T-helper 1 cell (primary cell): ENCODE results near the gene OPCML.

ENCODE experiments used
- DNase-seq, 5 donors: peaks; one replicate each; pipeline ENCODE4 v3.0.0-alpha.2; 2012 to 2020

The OPCML gene

DNA sequence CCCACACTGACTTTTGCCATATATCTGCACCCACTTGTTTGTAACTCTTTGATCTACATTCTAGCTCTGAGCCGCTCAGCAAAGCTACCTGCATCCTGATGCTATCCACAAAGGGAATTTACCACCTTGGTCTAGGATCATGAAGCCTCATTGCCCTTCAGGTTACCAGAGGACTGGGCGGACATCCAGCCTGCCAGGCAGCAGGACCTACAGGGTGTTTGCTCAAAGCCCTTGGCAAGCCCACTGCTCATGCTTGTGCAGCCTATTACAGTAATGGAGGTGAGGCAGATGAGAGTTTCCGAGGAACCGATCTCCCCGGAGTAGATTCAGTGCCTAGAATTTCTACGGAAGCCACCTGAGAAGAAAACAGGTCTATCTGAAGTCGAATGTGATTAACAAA is 417.2 kb downstream of the OPCML start:
- DNase-seq = no peak

DNA sequence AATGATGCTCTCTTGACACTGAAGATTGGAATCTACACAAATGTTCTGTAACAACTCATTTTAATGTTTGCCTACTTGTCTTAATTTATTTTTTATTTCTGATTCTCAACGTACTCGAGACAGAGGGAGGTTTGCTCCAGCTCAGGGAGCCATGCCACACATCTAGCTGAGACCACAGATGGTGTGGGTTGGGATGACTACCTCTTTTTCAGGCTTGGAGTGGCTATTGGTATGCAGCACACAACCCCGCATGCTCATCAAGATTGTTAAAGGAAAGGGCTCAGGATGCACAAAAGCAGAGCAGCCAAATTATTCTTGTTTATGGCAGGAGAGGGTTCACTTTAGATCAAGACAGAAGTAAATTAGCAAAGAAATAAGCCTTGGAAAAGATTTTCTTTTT is 424.5 kb downstream of the OPCML start:
- DNase-seq = no peak

DNA sequence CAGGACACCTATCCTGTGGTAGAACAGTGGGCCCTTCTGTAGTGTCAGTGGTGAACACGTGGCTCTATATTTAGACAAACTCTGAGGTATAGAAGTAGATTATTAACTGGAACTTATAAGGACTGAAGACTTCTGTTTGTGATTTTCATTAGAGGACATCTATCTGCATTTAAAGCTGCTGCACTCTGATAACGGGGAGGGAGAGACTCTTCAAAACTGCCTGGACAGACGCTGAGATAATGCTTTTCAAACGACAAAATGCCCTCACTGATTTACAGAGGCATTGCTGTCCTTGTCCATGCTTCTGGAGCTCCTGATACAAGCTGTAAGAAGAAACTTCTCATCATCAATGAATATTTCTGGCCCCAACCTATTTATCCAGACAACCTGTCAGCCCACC is 425.2 kb downstream of the OPCML start:
- DNase-seq = no peak

DNA sequence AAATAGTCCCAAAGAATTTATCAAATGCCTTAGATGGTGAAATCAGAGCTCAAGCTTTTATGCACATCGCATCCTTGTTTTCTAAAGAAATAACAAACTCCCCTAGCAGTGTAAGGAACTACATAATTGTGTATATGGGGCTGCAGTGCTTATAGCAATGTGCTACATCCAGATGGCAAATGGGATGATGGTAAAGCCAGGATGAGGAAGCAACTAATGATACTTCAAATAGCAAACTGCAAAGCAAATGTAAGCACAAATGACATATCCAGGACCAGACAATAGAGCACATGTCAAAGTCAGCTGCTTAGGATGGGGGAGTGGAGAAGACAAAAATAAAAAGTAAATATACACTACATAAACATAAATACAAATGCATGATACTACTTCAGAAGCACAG is 425.9 kb downstream of the OPCML start:
- DNase-seq = no peak

DNA sequence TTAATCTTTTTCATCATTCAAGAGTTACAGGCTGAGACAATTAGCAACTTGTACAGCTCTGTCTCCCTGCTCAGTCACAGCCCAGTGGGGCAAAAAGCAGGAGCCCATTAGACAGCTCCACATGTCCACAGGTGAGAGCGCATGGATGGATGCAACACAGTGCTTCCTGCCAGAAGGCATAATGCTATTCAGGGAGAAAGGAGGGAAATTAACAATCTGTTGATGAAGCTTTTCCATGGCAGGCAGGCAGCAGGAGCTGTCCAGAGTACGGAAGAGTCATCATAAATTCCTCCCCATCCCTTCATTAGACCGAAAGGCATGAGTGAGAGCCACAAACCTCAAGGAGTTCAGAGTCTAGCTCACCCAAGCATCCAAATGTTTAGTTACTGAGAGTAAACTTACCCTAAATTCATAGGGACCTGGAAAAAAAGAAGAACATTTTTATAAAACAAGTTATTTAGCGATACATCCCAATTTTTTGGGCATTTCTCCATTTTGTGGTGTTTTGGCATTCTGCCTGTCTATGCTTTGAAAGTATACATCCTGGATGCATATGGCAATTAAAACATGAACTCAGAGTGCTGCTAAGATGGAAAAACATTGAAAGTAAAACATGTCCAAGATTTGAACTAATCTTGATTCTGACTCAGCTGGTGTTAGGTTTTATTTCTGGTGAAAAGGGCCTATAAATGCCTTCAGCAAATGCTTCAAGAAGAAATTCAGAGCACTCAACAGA is 428.1 kb downstream of the OPCML start:
- no peak for DNase-seq

DNA sequence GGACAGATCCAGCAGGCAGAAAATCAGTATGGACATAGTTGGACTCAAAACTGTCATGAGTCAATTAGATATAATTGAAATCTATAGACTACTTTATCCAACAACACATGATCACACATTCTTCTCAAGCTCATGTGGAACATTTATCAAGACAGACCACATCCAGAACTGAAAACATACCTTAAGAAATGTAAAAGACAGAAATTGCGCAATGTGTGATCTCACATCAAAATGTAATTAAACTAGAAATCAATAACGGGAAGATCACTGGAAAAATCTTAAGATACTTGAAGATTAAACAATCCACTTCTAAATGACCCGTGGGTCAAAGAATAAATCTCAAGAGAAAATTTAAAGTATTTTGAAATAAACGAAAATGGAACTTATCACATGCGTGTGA is 435.3 kb downstream of the OPCML start:
- DNase-seq = no peak

DNA sequence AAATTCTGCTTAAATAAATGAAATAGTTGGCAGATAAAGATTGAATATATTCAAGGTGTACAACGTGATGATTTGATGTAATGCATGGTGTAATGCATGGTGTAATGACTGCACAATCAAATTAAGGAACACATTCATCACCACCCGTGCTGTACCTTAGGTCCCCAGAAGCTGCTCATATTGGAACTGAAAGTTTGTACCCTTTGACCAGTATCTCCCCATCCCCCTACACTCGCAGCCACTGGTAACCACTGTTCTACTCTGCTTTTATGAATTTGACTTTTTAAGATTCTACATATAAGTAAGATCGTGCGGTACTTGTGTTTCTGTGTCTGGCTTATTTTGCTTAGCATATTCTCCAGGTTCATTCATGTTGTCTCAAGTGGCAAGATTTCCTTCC is 445.8 kb downstream of the OPCML start:
- no peak for DNase-seq

DNA sequence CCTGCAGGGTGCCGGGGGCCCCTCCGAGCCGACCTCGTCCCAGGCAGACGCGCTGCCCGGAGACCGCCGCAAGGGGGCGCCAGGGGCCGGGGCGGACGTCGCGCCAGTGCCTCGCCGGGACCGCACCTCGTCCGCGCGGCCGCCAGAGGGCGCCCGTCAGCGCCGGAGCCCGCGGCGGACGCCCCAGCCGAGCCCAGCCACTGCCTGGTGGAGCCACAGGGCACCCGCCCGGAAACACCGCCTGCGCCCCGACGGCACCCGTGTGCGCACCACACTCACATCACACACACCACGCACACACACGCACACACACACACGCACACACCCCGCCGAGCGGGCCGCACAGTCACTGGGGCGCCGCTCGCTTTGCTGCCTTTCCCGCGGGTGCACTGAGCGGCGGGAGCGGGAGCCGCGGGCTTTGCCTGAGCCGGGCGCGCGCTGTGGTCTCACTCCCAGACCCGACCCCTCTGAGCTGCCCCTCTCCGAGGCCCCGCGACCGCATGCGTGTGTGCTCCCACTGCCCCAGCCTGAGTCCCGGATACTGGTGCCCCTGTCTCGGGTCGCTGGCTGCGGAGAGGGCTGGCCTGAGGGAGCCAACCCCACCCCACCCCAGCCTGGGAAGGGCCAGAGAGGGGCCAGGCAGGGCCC is 449.3 kb downstream of the OPCML start:
- peak in 3 of 5 donors; percentile 20 to 62 (median 32) for DNase-seq

DNA sequence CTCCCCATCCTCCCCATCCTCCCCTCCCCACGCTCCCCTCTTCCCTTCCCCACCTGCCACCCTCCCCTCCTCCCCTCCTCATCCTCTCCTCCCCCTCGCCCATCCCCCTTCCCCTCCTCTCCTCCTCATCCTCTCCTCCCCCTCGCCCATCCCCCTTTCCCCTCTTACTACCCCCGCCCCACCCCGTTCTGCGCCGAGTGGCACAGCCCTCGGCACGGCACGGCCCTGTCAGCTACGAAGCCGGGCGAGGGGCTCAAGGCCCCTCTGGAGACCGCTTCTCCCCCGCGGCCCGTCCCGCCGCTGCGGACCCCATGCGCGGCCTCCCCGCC is 449.9 kb downstream of the OPCML start:
- DNase-seq = peak; percentile 8 to 26 (median 18)

DNA sequence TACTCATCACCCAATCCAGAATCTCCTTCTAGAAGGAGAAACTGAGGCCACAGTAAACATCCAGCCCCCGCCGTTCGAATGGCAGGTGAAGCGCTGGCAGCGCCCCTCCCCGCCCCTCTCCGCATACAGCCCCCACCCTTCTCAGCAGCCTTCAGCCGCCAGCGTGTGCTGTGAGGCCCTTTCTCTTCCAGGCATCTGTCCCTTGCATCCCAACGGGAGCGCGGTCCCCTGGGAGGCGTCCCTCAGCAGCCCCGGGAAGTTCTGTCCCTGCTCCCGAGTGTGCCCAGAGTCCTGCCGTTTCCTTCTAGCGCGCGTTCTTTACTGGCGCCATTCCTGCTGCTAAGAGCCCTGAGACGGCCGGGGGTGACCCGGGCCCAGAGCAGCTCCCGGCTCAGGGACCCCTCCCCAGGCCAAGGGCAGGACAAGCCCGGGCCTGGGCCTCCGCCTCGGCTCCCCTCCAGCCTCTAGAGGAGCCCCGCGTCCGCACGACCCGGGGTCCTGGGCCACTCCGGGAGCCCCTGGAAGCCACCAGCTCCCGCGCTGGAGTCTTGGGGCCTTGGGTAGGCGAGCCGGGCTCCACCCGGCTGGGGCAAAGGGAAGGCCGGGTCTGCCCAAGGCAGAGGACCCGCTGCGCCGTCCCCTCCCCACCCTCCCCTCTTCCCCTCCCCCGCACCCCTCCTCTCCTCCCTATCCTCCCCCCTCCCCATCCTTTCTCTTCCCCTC is 450.4 kb downstream of the OPCML start:
- DNase-seq = no peak

DNA sequence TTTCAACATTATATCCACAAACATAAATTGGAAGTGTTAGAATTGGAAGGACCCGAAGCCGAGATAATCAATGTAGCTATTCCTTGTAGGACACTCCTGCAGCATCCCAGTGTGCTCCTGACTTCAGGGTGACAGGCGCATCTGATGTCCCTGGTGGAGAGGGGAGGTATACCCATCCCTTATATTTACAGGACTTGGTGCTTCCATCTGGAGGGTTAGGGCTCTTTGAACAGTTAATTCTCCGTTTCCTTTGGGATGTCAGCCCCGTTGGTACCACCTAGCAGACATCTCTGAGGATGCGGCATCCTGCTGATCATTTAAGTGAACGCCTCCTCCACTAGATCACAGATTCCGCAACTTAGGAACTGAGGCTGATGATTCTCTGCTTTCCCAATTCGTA is 451.3 kb downstream of the OPCML start:
- DNase-seq = no peak

DNA sequence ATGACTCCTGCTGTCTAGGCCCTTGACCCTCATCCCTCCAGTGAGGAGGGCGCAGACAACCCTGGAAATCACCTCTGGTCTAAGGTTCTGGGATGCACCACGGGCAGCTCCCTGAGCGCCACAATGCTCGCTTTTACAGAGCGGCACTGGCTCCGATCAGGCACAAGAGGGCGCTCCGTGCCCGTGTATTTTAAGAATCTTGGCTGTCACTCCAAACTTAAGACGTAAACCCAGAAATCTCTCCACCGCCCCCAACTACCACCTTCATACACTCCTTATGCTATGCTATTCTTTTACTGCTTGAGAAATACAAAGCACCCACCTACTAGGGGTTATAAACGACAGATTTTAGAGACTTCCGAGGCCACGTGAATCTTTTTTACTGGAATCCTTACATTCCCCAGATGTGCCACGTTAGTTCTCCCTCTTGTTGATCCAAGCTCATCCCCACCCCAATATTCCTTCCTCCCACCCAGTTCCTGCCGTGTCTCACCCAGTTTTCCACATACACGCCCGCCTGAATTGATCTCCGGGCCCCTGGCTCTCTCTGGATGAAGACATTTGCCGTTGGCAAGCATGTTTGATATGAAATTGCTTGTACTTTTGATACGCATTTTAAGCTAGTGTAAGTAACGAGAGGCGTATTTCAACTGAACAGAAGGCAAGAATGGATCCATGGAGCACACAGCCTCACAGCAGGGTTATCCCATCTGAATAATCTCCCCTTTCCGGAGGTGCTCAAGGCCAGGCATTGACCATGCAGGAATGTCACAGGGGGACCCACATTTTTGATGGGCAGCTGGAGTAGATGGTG is 453.5 kb downstream of the OPCML start:
- peak in 1 of 5 donors; percentile 16 for DNase-seq

DNA sequence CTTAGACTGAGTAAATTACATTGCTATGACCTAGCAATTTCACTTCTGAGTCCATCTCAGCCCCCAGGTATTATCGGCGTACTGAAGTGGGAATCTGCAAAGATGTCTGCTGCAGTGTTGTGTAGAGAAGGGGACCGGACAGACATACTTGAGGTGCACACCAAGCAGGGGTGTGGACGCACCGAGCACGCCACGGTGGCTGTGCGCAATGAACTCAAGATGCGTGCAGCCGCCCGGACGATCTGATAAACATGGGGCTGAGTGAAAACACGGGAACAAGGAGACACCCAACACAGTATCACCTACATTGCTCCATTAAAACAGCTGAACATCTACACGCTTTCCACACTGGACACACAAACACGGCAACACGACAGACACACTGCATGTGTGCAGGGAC is 454.3 kb downstream of the OPCML start:
- DNase-seq = no peak

DNA sequence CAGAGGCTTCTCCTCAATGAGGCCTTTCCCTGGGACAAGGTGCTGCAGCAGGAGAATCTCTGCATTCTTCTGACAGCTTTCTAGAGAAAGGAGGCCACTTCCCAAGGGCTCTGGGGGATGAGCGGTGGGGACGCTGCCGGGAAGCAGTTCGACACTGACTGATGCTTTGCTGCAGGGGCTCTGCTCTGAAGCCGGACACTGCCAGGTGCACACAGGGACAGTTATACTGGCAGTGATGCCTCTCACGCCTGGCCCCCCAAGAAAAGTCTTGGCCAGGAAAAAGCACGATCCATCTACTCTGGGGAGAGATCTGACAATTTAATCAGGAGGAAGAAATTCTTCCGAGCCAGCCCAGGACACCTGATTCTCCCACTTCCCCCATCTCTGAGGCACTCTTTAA is 456.9 kb downstream of the OPCML start:
- DNase-seq = no peak

DNA sequence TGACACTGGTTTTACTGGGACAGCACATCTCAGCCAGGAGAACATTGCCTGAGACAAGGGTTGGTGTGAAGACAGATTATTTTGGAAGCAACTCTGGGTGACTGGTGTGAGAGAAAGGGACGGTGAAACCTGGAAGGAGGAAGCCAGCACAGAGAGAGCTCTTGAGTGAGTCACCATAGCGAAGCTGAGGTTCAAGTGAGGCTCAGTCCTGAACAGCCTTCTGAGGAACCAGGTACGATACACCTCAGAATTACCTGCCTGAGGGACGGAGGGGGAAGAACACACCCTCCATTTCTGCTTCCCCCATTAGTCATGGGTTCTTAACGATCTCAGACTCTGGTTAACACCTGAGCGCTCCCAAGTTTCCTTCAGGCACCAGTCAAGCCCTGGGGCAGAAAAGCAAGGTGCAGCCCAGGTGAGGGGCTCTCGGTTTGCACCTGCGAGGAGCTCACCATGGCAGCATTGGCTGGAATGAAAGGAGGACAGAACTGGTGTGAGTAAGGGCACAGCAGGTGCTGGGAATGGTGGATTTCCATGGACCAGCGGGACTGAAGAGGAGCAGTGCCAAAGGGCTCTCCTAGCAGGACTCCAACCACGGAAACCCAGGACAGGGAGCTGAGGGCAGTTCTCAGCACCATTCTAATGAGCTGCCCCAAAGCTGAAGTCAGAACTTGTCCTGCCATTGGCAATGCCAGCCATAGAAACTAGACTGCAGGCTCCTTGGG is 459.3 kb downstream of the OPCML start:
- DNase-seq = no peak

DNA sequence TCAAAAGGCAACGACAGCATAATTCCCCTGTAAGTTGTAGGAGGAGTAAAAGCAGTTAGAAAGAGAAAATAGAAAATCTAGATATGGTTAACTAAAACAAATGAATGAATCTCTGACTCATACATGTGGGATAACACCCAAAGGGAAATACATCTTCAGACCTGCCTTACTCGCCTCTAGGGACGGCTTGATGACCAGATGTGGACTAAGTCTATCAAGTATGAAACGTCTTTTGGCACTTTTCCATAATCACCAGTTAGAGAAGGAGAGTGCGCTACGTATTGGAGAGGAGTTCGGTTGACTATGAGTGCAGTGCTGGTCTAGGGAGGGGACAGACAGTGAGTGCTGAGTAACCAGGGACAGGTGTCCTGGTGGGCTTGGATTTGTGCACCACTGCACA is 459.9 kb downstream of the OPCML start:
- no peak for DNase-seq

DNA sequence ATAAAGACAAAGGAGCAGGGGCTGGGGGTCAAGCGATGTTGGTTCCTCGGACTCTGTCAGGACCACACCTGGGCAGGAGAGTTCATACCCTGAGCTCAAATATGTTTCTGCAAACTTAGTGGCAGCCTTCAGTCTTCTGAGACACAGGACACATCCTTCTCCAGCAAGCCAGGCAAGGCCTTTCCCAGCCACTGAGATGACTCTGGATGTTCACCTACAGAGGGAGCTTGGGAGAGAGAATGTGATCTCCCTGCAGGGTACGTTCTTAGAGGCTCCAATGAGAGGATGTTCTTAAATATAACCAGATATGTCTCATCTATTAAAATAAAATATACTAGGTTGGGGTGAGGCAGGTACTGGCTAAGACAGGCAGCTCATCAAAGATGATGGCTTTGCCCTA is 461.5 kb downstream of the OPCML start:
- no peak for DNase-seq

DNA sequence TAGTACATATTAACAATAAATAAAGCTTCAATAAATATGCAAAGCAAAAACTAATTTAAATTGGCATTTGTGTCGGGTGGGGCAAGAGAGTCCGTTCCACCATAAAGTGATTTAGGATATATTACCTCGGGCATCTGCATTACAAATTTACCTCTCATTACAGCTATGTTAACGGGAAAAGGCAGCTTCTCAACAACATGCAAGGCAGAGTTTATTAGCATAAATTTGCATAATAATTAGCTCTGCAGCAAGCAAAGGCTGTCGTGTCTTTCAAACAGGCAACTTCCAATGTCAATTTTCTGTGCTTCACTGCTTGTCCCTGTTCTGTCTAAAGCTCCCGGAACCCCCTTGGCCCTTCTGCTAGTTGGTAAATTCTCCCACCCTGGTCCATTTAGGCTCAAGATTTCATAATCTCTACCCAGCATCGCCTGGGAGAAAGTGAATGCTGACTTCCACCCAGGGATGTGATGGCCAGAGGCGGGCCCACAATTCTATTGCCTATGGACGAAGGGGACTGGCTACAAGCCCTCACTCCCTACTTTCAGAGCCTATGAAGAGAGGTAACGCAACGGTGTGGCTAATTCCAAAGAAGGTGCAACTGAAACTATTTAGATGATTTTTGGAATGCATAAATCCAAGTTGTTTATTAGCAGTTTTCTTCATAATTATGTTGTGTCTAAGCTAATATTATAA is 462.1 kb downstream of the OPCML start:
- DNase-seq = no peak

DNA sequence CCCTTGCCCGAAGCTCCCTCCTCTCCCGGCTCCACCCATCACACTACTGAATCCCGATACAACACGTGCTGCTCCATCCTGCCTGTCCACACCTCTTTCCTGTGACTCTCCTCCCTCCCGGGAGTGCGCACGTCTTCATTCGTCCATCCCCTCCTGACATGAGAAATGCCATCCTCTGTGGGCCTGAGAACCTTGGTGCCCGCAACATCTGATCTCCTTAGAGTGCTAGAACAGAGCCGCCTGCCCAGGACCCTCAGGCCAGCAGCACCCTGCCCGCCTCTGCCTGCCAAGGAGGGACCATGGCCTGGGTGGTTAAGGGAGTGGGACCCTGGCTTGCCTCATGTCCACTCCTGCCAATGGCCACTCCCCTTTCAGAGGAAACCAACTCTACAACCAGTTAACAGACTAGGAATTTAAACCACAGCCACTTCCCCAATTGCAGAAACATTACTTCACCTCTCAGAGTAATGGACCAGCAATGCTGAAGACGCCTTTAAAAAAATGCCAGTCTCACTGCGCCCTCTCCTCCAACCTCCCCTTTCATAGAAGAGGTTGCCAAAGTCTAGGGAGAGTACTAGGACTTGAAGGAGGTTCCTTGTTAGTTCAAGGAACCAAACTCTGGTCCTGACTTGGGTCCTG is 466.3 kb downstream of the OPCML start:
- no peak for DNase-seq

DNA sequence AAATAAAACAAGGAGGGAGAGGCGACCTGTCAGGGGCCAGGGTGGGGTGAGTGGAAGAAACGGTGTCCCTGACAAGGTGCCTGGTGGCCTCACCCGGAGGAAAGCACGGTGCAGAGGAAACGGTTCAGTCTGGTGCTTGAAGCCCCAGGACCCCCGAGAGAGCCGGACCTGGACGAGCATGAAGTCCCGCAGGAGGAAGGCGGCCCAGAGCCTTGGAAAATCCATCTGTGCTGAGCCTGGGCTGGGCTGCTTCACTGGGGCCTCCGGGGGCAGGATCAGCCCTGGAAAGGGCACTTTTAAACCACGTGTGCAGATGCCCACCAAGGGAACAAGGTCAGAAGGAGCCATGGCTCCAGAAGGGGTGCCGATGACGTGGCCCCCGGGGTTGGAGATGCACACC is 467.3 kb downstream of the OPCML start:
- DNase-seq = no peak

DNA sequence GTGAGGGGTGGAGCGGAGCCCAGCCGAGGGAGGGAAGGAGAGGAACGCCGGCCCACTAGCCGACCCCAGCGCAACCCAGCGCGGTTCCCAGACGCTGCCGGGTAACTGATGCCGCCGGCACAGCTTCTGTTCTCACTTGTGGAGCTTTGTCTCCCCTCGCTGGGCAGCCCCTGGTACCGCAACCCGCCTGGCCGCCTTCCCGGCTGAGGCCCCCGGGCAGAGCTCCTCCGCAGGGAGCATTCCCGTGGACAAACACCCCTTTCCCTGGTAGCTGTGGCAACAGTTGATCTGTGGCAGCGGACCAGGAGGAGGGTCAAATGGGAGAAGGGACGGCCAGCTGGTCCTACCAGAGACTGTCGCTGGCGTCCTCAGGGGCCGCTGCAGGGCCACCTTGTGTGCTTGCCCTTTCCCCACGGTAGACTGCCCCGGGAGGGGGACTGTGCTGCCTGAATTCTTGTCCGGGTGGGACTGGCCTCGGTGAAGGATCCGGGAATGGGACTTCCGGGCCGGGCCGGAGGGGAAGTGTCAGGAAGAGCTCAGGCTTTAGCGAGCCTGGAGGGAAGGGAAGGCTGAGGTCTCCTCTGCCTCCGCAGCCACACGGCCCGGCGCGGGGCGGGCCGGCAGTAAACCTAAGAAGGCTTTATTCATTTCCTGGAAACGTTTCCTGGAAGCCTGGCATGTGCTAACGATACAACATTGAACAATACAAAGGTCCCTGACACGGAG is 468.0 kb downstream of the OPCML start:
- DNase-seq = no peak
